ENCODE measurements around the gene CLEC4M.

The CLEC4M gene

DNA sequence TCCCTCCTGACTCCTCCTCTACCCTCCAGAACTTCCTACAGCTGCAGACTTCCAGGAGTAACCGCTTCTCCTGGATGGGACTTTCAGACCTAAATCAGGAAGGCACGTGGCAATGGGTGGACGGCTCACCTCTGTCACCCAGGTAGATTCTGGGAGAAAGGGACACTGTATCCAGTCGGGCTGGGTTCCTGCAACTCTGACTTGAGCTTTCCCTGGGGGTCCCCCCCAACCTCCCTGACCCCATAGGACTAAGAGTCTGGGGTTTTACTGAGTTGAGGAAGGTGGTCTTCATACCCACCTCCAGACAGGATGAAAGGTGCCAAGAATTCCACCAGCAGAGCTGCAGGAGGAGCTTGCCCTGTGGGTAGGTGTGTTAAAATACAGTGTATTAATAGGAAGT, 4.4 kb downstream of the CLEC4M start:
- Mint-ChIP-seq H3K9me3 (no peaks in the 10 kb centered on the region), H3K27me3 (peaks cover 29% of the 10 kb centered on the region), H3K4me3 (no peak overlapping the region), H3K4me1 (ENCODE audit: low read depth) (peaks cover 43% of the 10 kb centered on the region), H3K27ac (peak overlapping the region; percentile 21), H3K36me3 (ENCODE audit: low read depth) (no peaks in the 10 kb centered on the region)
- intact Hi-C loops (cut with micrococcal nuclease) = no loop called here

GRCh38 chr19:7769171-7769570, 6.1 kb downstream of the CLEC4M start:
- Mint-ChIP-seq H3K4me3 (no peak overlapping the region), H3K9me3 (no peaks in the 10 kb centered on the region), H3K36me3 (ENCODE audit: low read depth) (no peaks in the 10 kb centered on the region), H3K27me3 (peaks cover 23% of the 10 kb centered on the region), H3K27ac (no peak overlapping the region), H3K4me1 (ENCODE audit: low read depth) (peaks cover 34% of the 10 kb centered on the region)
- intact Hi-C loops (cut with micrococcal nuclease) = no loop called here

DNA sequence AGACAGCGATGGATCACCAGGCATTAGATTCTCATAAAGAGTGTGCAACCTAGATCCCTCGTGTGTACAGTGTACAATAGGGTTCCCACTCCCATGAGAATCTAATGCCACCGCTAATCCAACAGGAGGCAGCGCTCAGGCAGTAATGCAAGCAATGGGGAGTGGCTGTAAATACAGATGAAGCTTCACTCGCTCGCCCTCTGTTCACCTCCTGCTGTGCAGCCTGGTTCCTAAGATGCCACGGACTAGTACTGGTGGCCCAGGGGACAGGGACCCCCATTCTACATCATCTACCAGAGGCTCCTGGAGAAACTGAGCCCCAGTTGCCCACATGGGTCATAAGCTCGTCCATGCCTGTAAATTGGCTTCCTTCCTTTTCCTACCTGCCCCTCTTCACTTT, 8.0 kb downstream of the CLEC4M start:
- H3K4me1 Mint-ChIP-seq (ENCODE audit: low read depth) = peaks cover 50% of the 10 kb centered on the region

GRCh38 chr19:7772752-7773291, 9.8 kb downstream of the CLEC4M start:
- H3K27me3 Mint-ChIP-seq = peaks cover 7% of the 10 kb centered on the region

More for the DNA sequence above, 8.0 kb downstream of the CLEC4M start:
- Mint-ChIP-seq H3K36me3 (ENCODE audit: low read depth) (no peaks in the 10 kb centered on the region), H3K9me3 (no peaks in the 10 kb centered on the region), H3K27ac (no peak overlapping the region), H3K4me3 (no peak overlapping the region), H3K27me3 (peaks cover 17% of the 10 kb centered on the region)
- intact Hi-C loops (cut with micrococcal nuclease) = no loop called here

DNA sequence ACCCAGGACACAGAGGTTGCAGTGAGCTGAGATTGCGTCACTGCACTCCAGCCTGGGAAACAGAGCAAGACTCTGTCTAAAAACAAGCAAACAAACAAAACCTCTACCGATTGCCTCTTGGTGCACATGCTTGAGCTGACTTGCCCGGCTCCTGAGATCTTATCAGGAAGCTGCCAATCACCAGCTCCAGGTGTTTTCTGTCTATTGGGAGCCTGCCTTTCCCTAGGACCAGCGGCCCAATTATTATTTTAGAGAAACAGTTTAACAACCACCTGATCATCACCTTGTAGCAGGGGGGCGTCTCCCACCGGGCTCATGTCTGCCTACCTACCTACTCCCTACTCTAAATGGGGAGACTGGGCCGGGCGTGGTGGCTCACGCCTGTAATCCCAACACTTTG, 10.8 kb downstream of the CLEC4M start:
- Mint-ChIP-seq H3K36me3 (ENCODE audit: low read depth) (no peaks in the 10 kb centered on the region), H3K9me3 (no peaks in the 10 kb centered on the region), H3K4me3 (no peak overlapping the region), H3K27ac (peak overlapping the region; percentile 22), H3K27me3 (peaks cover 5% of the 10 kb centered on the region), H3K4me1 (ENCODE audit: low read depth) (peaks cover 50% of the 10 kb centered on the region)
- intact Hi-C loops (cut with micrococcal nuclease) = no loop called here

More at GRCh38 chr19:7772752-7773291, 9.8 kb downstream of the CLEC4M start:
- H3K4me3 Mint-ChIP-seq = no peak overlapping the region
- H3K4me1 Mint-ChIP-seq (ENCODE audit: low read depth) = peaks cover 44% of the 10 kb centered on the region
- no peaks in the 10 kb centered on the region for H3K36me3 Mint-ChIP-seq (ENCODE audit: low read depth)
- no peaks in the 10 kb centered on the region for H3K9me3 Mint-ChIP-seq
- peak overlapping the region; percentile 33 for H3K27ac Mint-ChIP-seq
- intact Hi-C loops (cut with micrococcal nuclease) = no loop called here

DNA sequence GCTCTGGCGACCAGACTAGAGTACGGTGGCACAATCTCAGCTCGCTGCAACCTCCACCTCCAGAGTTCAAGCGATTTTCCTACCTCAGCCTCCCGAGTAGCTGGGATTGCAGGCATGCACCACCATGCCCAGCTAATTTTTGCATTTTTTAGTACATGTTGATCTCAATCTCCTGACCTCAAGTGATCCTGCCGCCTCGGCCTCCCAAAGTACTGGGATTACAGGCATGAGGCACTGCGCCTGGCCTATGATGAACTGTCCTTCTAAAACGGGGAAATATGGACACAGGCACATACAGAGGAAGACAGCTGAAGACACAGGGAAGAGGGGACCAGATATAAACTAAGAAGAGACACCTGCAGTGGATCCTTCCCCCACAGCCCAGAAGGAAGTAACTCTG, 12.7 kb downstream of the CLEC4M start:
- Mint-ChIP-seq H3K4me1 (ENCODE audit: low read depth) (peaks cover 65% of the 10 kb centered on the region), H3K9me3 (no peaks in the 10 kb centered on the region), H3K36me3 (ENCODE audit: low read depth) (no peaks in the 10 kb centered on the region), H3K27me3 (no peaks in the 10 kb centered on the region), H3K27ac (peak overlapping the region; percentile 51), H3K4me3 (no peak overlapping the region)
- intact Hi-C loops (cut with micrococcal nuclease) = no loop called here

GRCh38 chr19:7778081-7778480, 15.0 kb downstream of the CLEC4M start:
- intact Hi-C loops (cut with micrococcal nuclease) = no loop called here
- Mint-ChIP-seq H3K36me3 (ENCODE audit: low read depth) (no peaks in the 10 kb centered on the region), H3K9me3 (no peaks in the 10 kb centered on the region), H3K27me3 (no peaks in the 10 kb centered on the region), H3K4me3 (no peak overlapping the region), H3K4me1 (ENCODE audit: low read depth) (peaks cover 66% of the 10 kb centered on the region), H3K27ac (peak overlapping the region; percentile 60)

GRCh38 chr19:7779631-7780486, 16.8 kb downstream of the CLEC4M start:
- no peaks in the 10 kb centered on the region for H3K27me3 Mint-ChIP-seq
- H3K4me1 Mint-ChIP-seq (ENCODE audit: low read depth) = peaks cover 75% of the 10 kb centered on the region

GRCh38 chr19:7781157-7781556, 18.1 kb downstream of the CLEC4M start:
- Mint-ChIP-seq H3K4me1 (ENCODE audit: low read depth) (peaks cover 74% of the 10 kb centered on the region), H3K4me3 (no peak overlapping the region), H3K27ac (no peak overlapping the region), H3K36me3 (ENCODE audit: low read depth) (no peaks in the 10 kb centered on the region), H3K27me3 (no peaks in the 10 kb centered on the region), H3K9me3 (no peaks in the 10 kb centered on the region)
- intact Hi-C loops (cut with micrococcal nuclease) = loop anchor here (5.0 kb wide), 1 partner anchor 34 kb away; the partner anchor contains the start of gene CD209

More at GRCh38 chr19:7779631-7780486, 16.8 kb downstream of the CLEC4M start:
- Mint-ChIP-seq H3K27ac (peak overlapping the region; percentile 60), H3K36me3 (ENCODE audit: low read depth) (no peaks in the 10 kb centered on the region), H3K4me3 (no peak overlapping the region), H3K9me3 (no peaks in the 10 kb centered on the region)
- intact Hi-C loops (cut with micrococcal nuclease) = loop anchor here (5.0 kb wide), 1 partner anchor 33 kb away; the partner anchor contains the start of gene CD209

DNA sequence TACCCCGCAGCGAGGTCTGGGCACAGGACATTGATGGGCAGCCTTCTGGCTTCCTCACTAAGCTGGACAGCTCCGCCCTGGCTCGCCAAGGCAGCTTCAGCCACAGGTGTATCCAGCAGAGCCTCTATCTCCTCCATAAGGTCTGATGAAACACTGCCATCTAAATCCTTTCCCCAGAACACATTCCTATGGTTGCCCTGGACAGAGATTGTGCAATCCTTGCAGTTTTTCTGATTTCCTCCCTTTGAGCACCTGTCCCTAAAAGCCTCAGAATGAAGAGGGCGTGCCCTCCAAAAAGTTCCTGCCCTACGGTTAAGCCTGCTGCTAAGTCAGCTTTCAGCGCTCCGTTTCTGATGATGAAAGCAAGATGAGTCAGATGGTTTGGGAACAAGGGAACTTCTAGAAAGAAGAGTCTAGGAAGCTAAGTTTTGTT, 21.0 kb downstream of the CLEC4M start:
- Mint-ChIP-seq H3K9me3 (no peaks in the 10 kb centered on the region), H3K4me3 (no peak overlapping the region), H3K4me1 (ENCODE audit: low read depth) (peaks cover 76% of the 10 kb centered on the region), H3K27ac (peak overlapping the region; percentile 80), H3K36me3 (ENCODE audit: low read depth) (peaks cover 7% of the 10 kb centered on the region), H3K27me3 (peaks cover 24% of the 10 kb centered on the region)
- intact Hi-C loops (cut with micrococcal nuclease) = loop anchor here (5.0 kb wide), 1 partner anchor 37 kb away; the partner anchor contains the start of gene CD209

- intact Hi-C loops (cut with micrococcal nuclease) = loop anchor here (5.0 kb wide), 1 partner anchor 38 kb away; the partner anchor contains the start of gene CD209
- H3K4me1 Mint-ChIP-seq (ENCODE audit: low read depth) = peaks cover 76% of the 10 kb centered on the region
- peak overlapping the region; percentile 51 for H3K27ac Mint-ChIP-seq
- H3K27me3 Mint-ChIP-seq = peaks cover 32% of the 10 kb centered on the region
- peaks cover 7% of the 10 kb centered on the region for H3K36me3 Mint-ChIP-seq (ENCODE audit: low read depth)
- H3K4me3 Mint-ChIP-seq = no peak overlapping the region
- H3K9me3 Mint-ChIP-seq = no peaks in the 10 kb centered on the region
These were observed 21.8 kb downstream of the CLEC4M start for GRCh38 chr19:7784856-7785255.

DNA sequence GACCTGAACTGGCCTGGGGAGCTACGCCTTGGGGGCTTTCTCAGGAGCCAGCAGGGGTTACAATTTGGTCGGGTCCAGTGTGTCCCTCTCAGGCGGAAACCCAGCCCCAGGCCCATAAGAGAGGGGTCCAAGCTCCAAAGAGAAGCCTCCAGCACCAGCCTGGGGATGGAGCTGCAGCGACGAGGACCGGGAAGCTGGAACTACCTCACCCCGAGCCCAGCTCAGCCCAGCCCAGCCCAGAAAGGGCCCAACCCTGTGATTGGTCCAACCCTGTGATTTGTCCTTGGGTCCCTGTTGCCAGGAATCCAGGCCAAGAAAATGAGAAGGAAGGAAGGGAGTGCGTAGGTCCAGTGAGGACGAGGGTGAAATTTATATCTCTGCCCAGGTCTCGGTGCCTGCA, 24.1 kb downstream of the CLEC4M start:
- intact Hi-C loops (cut with micrococcal nuclease) = no loop called here
- H3K27ac Mint-ChIP-seq = peak overlapping the region; percentile 89
- peaks cover 12% of the 10 kb centered on the region for H3K36me3 Mint-ChIP-seq (ENCODE audit: low read depth)
- H3K9me3 Mint-ChIP-seq = no peaks in the 10 kb centered on the region
- H3K4me1 Mint-ChIP-seq (ENCODE audit: low read depth) = peaks cover 65% of the 10 kb centered on the region
- peak overlapping the region; percentile 86 for H3K4me3 Mint-ChIP-seq
- peaks cover 47% of the 10 kb centered on the region for H3K27me3 Mint-ChIP-seq

GRCh38 chr19:7787602-7788177, 24.6 kb downstream of the CLEC4M start:
- Mint-ChIP-seq H3K4me3 (peak overlapping the region; percentile 86), H3K4me1 (ENCODE audit: low read depth) (peaks cover 64% of the 10 kb centered on the region), H3K36me3 (ENCODE audit: low read depth) (peaks cover 15% of the 10 kb centered on the region), H3K27me3 (peaks cover 51% of the 10 kb centered on the region), H3K9me3 (no peaks in the 10 kb centered on the region), H3K27ac (peak overlapping the region; percentile 89)
- intact Hi-C loops (cut with micrococcal nuclease) = no loop called here

Data from dendritic cell treated with granulocyte-macrophage colony-stimulating factor and Interleukin-4, amounts not matched to agents 40 ng/mL and 50 ng/mL, for 4 days (primary cell).